ENCODE data around the gene LST1. TPM values are rescaled to one million over a fixed set of nuclear protein-coding genes. Genes with fewer than 3 reads are reported as not detected.
"Not testable (repeated sequence)": the region's sequence is repeated elsewhere in the genome, so short reads cannot be mapped to it uniquely, and the experiment has no call there.

The LST1 gene
- total RNA-seq, 1 experiment from 2014 or later = not detected

DNA sequence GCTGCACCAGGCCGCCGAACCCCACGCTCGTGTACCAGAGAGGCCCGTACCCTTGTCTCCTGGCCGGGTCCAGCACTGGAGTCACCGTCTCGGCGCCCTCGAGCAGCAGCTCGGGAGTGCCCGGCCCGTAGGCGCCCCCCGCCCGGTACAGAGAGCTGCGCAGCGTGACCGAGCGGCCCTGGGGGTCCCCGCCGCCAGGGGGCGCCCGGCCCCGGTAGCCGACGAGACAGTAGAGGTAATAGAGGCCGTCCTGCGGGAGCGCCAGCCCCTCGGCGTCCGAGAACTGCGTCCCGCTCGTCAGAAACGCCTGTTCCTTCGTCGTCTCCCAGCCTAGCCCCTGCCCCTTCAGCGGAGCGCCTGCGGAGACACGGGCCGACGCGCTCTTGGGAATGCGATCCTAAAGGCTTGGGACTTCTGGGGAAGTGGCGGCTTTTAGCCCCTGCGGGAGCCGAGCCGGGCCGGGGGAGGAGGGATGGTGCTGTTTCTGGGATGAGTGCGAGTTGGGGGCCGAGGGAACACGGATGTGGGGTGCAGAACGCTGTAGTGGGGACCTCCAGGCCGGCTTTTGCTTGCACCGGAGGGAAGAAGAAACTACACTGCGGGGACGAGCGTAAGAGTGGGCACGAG, 5.2 kb upstream of the LST1 start:
- peak; percentile 53 for DNase-seq (ENCODE audit: low spot score)

DNA sequence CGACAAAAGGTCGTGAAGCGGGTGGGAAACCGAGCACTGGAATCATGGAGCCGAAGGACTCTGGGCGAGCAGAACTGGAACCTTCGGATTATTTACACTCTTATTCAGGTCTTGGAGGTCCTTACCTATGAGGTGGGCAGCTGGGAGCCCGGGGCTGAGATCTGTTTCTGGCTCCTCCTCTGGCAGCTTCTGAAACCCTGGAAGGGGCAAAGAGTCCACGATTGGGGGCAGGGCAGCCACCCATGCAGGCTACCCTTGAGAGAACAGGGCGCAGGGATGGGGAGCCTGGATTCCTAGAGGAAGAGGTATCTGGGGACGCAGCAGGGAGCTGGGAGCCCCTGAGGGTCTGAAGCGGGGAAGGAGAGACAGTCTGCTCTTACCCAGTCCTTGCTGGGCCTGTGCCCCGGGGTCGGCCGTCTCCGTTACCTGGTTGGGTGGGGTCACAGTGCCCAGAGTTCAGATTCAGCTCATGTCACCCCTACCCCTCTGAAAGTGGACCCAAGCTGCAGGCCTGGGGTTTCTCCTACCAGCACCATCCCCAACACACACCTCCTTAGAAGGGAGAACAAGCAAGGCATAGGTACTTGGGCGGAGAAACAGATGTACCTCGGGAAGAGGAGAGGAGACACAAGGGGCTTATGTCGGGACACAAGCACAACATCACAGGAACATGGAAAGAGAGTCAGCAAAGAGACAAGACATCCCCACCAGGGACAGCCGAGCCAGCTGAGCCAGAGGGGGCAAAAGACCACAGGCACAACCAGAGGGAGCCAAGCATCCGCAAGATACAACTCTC, 4.4 kb upstream of the LST1 start:
- DNase-seq (ENCODE audit: low spot score) = no peak

- no peak for DNase-seq (ENCODE audit: low spot score)
Measured at GRCh38 chr6:31582230-31582643, 3.8 kb upstream of the LST1 start, which contains the start of gene LTB. Gene LTB (minus strand): TSS chr6:31582424. CDS start chr6:31582417, 7 bp downstream.

DNA sequence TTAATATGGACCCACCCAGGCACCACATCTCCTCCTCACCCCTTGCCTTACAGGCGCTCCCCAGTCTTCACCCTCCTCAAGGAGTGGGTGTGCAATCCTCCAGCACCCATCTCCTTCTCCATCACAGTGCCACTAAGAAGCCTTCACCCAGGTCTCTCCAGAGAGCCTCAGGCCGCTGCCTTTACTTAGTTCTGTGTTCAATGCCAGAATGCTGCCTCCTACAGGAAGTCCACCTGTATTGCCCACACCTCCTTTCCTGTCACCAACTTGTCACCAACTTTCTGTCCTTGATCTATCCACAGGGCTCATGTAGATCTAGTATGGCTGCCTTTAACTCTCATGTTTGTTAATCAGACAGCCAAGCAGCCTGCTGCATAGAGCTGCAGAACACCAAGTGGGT, 586 bp upstream of the LST1 start:
- no peak for DNase-seq (ENCODE audit: low spot score)

GRCh38 chr6:31586599-31587281, 663 bp downstream of the LST1 start:
- no peak for DNase-seq (ENCODE audit: low spot score)

DNA sequence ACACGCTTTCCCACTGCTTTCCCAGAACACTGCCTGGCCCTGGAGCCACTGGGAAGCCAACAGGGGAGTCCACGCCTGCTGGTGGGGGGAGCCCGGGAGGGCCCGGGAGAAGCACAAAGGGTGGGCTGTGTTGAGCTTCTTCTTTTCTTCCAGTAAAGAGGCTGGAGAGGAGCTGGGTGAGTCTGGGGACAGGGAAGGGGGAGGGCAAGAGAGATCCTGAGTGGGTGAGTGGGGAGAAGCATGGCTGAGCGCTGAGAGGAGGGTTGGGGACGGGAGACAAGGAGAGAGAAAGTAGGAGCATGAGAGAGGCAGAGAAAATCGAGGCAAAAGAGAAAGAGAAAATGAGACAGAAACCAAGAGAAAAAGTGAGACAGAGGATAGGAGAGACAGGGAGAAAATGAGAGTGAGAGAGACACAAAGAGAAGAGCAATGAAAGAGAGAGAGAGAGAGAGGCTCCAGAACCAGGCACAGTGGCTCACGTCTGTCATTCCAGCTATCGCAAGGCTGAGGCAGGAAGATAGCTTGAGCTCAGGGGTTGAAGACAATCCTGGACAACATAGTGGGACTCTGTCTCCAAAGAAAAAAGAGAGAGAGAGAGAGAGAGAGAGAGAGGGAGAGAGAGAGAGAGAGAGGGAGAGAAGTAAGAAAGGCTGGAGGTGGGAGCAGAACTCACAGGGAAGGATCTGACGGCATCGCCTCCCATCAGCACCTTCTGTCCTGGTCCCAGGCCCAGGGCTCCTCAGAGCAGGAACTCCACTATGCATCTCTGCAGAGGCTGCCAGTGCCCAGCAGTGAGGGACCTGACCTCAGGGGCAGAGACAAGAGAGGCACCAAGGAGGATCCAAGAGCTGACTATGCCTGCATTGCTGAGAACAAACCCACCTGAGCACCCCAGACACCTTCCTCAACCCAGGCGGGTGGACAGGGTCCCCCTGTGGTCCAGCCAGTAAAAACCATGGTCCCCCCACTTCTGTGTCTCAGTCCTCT, 2.0 kb downstream of the LST1 start:
- DNase-seq (ENCODE audit: low spot score) = no peak

DNA sequence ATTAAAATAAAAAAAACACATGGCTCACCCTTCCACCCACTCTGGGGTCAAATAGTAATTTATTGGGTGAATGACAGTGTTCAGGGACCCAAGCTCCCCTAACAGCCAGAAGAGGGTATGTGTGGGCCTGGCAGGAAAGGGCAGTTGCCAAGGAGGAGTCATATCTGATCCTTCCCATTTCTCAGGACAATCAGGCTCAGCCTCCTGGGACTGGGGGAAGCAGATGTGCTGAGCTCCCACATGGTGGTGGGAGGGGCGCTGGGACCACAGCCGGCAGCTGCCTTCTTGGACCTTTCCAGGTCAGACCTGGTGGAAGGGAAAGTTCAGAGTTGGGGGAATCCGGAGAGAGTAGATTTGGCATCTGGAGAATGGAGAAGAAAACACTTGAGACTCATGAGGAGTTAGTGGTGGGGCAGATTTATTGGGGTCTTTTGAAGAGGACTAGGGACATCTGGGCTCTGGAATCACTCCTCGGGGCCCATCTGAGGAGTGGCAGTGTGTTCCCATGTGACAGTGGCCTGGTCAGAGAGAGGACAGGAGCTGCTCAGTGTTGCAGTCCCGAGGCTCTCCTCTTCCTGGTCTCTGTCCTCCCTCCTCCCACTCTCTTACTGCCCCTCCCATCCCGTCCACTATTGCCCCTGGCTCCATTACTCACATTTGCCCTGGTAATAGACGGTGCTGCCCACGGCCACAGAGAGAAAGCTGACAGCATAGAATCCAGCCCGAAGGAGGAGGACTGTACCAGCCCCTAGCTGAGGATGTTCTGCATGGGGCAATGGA, 3.0 kb downstream of the LST1 start:
- DNase-seq (ENCODE audit: low spot score) = no peak

DNA sequence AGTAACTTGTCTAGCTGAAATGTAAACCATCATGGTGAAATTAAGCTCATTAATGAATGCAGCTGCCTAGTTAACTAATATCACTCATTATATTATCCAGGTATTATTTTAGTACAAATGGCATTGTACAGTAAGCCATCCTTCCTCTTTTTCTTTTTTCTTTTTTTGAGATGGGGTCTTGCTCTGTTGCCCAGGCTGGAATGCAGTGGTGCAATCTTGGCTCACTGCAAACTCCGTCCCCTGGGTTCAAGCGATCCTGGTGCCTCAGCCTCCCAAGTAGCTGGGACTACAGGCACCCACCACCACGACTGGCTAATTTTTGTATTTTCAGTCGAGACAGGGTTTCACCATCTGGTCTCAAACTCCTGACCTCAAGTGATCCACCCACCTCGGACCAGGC, 4.6 kb downstream of the LST1 start:
- DNase-seq (ENCODE audit: low spot score) = not testable (repeated sequence)

GRCh38 chr6:31592396-31592771, 6.3 kb downstream of the LST1 start:
- no peak for DNase-seq (ENCODE audit: low spot score)

- DNase-seq (ENCODE audit: low spot score) = no peak
Measured at GRCh38 chr6:31597006-31597405, 10.9 kb downstream of the LST1 start.

GRCh38 chr6:31607317-31607716, 21.2 kb downstream of the LST1 start:
- DNase-seq (ENCODE audit: low spot score) = no peak

DNA sequence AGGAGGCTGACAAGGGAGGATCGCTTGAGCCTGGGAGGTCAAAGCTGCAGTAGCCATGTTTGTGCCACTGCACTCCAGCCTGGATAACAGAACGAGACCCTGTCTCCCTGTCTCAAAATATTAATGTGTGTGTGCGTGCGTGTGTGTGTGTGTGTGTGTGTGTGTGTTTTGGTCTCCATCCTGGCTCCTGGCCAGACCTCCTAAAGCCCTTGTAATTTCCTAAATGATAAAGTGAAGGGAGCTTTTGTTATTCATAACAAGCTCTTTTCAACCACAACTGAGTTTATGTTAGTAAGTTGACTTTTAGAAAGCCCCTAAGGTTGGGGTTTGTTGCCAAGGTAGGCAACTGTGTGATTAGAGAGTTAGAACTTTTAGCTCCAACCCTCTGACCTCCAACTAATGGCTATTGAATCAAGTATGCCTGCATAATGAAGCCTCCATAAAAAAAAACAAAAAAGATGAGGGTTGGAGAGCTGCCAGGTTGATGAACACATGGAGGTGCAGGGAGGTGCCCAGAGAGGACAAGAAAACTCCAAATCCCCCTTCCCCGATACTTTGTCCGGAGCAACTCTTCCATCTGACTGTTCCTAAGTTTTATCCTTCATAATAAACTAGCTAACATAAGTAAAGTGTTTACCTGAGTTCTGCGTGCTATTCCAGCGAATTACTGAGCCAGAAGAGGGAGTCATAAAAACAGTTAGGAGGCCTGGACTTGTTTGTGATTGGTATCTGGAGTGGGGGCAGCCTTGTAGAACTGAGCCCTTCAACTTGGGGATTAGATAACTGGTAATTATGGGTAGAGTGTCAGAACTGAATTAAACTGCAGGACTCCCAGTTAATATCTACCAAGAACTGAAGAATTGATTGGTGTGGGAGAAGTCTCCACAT, 23.7 kb downstream of the LST1 start:
- no peak for DNase-seq (ENCODE audit: low spot score)

DNA sequence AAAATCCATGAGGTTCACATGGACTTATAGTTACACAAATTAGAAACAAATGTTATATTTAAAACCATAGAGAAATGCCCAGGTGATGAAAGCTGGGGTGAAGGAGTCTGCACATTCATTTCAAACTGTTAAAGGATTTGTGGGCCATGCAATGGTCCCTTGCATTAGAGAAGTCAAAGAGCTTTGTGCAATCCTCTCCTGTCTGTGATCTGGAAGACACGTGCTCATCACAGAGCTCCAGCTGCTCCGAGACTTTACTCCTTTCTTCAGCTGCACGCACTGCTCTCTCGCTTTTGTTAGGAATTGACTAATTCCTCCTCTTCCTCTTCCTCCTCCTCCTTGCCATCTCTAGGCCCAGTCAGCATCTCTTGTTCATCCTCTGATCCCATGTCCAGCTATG, 24.9 kb downstream of the LST1 start:
- DNase-seq (ENCODE audit: low spot score) = no peak

DNA sequence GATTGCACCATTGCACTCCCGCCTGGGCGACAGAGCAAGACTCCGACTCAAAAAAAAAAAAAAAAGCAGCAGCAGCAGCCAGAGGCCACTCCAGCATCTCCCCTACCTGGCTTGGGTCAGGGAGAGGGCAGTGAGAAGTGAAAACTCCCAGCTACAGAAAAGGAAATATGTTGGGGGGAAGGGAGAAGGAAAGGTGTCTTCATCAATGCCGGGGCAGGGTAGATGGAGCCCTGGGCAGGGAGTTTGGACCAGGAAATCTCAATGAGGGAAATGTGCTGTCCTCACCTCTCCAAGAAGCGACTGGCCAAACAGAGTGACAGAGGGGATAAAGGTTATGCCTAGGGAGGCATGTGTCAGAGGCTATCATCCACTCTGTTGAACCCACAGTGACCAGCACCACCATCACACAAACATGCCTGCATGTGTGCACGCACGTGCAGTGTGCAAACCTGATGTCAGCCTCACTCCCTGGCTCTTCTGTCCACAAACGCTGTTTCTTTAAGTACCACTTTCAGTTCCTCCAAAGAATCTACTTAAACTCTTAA, 28.1 kb downstream of the LST1 start:
- DNase-seq (ENCODE audit: low spot score) = no peak

DNA sequence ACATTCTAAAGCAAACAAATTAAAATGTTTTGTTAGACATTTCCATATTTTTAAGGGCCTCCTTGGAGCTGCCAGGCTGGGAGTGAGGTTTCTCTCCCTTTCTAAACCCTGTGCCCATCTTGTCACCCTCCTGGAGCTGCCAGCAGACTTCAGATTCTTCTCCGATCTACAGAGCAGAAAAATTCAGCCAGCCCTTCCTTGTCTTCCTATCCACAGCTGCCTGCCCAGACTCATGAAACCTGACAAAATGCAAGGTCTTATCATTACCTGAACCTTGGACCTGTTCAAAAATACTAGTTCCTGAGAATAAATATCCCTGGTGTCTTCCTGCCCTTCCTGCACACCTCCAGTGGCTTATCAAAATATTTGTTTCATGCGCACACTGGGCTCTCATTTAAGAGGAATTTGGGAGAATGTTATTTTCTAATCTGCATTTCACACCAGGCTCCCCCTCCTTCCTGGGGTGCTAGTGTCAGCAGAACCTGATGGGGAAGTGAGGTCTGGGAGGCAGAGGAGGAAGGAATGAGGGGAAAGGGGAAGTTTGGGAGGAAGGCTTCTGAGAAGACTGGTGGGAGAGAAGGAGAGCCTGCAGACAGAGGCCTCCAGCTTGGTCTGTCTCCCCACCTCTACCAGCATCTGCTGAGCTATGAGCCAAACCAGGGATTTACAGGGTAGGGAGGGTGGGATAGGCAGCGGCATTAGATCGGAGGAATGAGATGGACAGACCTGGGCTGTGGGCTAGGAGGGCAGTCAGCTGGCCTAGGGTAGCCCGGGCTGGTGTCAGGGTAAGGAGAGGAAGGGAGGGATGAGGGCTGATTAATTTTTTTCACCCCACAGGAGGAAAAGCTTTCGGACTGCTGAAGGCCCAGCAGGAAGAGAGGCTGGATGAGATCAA, 28.9 kb downstream of the LST1 start, which contains the start of gene AIF1:
AIF1 (plus strand) TSS at position 551 of the 895 bp plus-strand sequence; CDS start at position 647, 96 bp downstream.
- no peak for DNase-seq (ENCODE audit: low spot score)

GRCh38 chr6:31615748-31616147, 29.7 kb downstream of the LST1 start:
- no peak for DNase-seq (ENCODE audit: low spot score)

GRCh38 chr6:31617010-31617409, 30.9 kb downstream of the LST1 start:
- DNase-seq (ENCODE audit: low spot score) = no peak

All from H4 (cell line).